Mesothelial cell of epicardium (in vitro differentiated cells): ENCODE data around the gene GOLIM4. TPM values are rescaled to one million over a fixed set of nuclear protein-coding genes. Genes with fewer than 3 reads are reported as not detected.

Source experiments
- DNase-seq, 2 experiments: peaks; one replicate each; pipeline ENCODE4 v3.0.0; 2021; ENCODE audit warnings: low spot score in 2 of 2; ENCODE audit not compliant: unreplicated experiment in 2 of 2
- H3K27ac Mint-ChIP-seq: 2 replicates; pipeline ENCODE4 v1.8.0; 2021; ENCODE audit warnings: mixed read lengths
- H3K27me3 Mint-ChIP-seq: 2 replicates; pipeline ENCODE4 v1.8.0; 2021; ENCODE audit warnings: low read depth, mixed read lengths
- H3K36me3 Mint-ChIP-seq: 2 replicates; pipeline ENCODE4 v1.8.0; 2021; ENCODE audit warnings: mixed read lengths
- H3K4me1 Mint-ChIP-seq: 2 replicates; pipeline ENCODE4 v1.8.0; 2021; ENCODE audit warnings: mixed read lengths
- H3K4me3 Mint-ChIP-seq: 2 replicates; pipeline ENCODE4 v1.8.0; 2021; ENCODE audit warnings: mild to moderate bottlenecking, moderate library complexity, mixed read lengths
- H3K9me3 Mint-ChIP-seq: 2 replicates; pipeline ENCODE4 v1.8.0; 2021; ENCODE audit warnings: mixed read lengths
- CTCF ChIP-seq: fragments of 200-600 bp; sonication (generic); IDR thresholded peaks from one replicate; pipeline ENCODE4 v1.5.0; 2021; ENCODE audit warnings: antibody characterized with exemption; ENCODE audit not compliant: unreplicated experiment
- total RNA-seq: library from RNA; stranded (reverse); gene quantifications from 3 replicates; pipeline ENCODE4 v1.2.1, GENCODE V29; 2021

The GOLIM4 gene
- total RNA-seq, 1 donor from 2014 or later = 93.7 TPM

- Mint-ChIP-seq H3K4me1 (peaks cover 18% of the 10 kb centered on the region), H3K4me3 (no peak overlapping the region), H3K27me3 (peaks cover 3% of the 10 kb centered on the region), H3K9me3 (peaks cover 17% of the 10 kb centered on the region), H3K27ac (no peak overlapping the region), H3K36me3 (no peaks in the 10 kb centered on the region)
- TF ChIP-seq CTCF = no peak
- DNase-seq = no peak
These were observed 104.5 kb downstream of the GOLIM4 start for GRCh38 chr3:167991213-167991612.

- TF ChIP-seq CTCF = no peak
- Mint-ChIP-seq H3K27ac (no peak overlapping the region), H3K9me3 (peaks cover 28% of the 10 kb centered on the region), H3K4me1 (peaks cover 18% of the 10 kb centered on the region), H3K36me3 (peaks cover 3% of the 10 kb centered on the region), H3K27me3 (peaks cover 3% of the 10 kb centered on the region), H3K4me3 (no peak overlapping the region)
- DNase-seq = no peak
These were observed 105.7 kb downstream of the GOLIM4 start for GRCh38 chr3:167989999-167990398.

- H3K36me3 Mint-ChIP-seq = peaks cover 3% of the 10 kb centered on the region
- H3K4me3 Mint-ChIP-seq = no peak overlapping the region
- H3K9me3 Mint-ChIP-seq = peaks cover 29% of the 10 kb centered on the region
- H3K4me1 Mint-ChIP-seq = peaks cover 18% of the 10 kb centered on the region
- peaks cover 3% of the 10 kb centered on the region for H3K27me3 Mint-ChIP-seq
- no peak for TF ChIP-seq CTCF
- no peak for DNase-seq
- peak overlapping the region; percentile 14 for H3K27ac Mint-ChIP-seq
These were observed 106.7 kb downstream of the GOLIM4 start for GRCh38 chr3:167989066-167989465.

- no peaks in the 10 kb centered on the region for H3K27me3 Mint-ChIP-seq
- H3K36me3 Mint-ChIP-seq = peaks cover 3% of the 10 kb centered on the region
- peaks cover 31% of the 10 kb centered on the region for H3K9me3 Mint-ChIP-seq
- H3K27ac Mint-ChIP-seq = no peak overlapping the region
- H3K4me3 Mint-ChIP-seq = no peak overlapping the region
- no peak for DNase-seq
- no peak for TF ChIP-seq CTCF
- H3K4me1 Mint-ChIP-seq = peaks cover 13% of the 10 kb centered on the region
These were observed 112.1 kb downstream of the GOLIM4 start for GRCh38 chr3:167983583-167983982.

GRCh38 chr3:167978486-167978885, 117.2 kb downstream of the GOLIM4 start:
- no peak for TF ChIP-seq CTCF
- Mint-ChIP-seq H3K4me3 (no peak overlapping the region), H3K4me1 (peaks cover 40% of the 10 kb centered on the region), H3K9me3 (no peaks in the 10 kb centered on the region), H3K27me3 (no peaks in the 10 kb centered on the region), H3K27ac (no peak overlapping the region), H3K36me3 (no peaks in the 10 kb centered on the region)
- DNase-seq = no peak

GRCh38 chr3:167978071-167978470, 117.7 kb downstream of the GOLIM4 start:
- Mint-ChIP-seq H3K4me3 (no peak overlapping the region), H3K4me1 (peaks cover 43% of the 10 kb centered on the region), H3K27ac (peak overlapping the region; percentile 33), H3K36me3 (no peaks in the 10 kb centered on the region), H3K9me3 (no peaks in the 10 kb centered on the region), H3K27me3 (no peaks in the 10 kb centered on the region)
- DNase-seq = no peak
- no peak for TF ChIP-seq CTCF
